ENCODE results near the gene SPRY1. TPM values are rescaled to one million over a fixed set of nuclear protein-coding genes. Genes with fewer than 3 reads are reported as not detected.

The SPRY1 gene
- total RNA-seq, 1 experiment from 2014 or later: 49.9 TPM

DNA sequence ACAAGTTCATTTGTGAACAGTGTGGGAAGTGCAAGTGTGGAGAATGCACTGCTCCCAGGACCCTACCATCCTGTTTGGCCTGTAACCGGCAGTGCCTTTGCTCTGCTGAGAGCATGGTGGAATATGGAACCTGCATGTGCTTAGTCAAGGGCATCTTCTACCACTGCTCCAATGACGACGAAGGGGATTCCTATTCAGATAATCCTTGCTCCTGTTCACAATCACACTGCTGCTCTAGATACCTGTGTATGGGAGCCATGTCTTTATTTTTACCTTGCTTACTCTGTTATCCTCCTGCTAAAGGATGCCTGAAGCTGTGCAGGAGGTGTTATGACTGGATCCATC is 5.5 kb downstream of the SPRY1 start:
- DNase-seq (ENCODE audit: low read depth, low spot score): no peak
- in situ Hi-C loops (cut with HindIII; ENCODE audit: low pct_unique_long_range_greater_than_20kb, low sequenced_read_pairs): no loop called here

DNA sequence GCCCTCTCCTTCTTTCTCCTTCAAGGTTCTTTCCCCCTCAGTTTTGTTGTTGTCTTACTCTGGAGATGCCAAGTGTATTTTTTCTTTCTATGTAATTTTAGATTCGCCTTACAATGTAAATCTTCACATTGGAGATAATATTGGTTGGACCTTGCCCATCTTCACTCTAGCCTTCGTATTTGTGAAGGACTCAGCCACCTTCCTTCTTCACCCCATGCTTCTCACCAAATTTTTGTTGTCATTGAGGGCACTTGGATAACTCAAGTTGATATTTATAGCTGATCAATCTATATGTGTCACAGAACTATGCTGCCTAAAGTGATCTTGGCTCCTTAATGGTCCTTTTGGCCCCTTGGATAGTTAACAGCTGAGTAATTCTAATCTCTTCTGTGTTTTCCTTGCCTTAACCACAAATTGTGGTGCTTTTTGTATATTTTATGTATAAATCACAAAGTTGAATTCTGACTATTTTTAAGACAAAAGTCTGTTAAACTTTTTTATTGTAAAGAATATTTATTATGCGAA is 6.5 kb downstream of the SPRY1 start:
- in situ Hi-C loops (cut with HindIII; ENCODE audit: low pct_unique_long_range_greater_than_20kb, low sequenced_read_pairs): no loop called here
- DNase-seq (ENCODE audit: low read depth, low spot score): no peak

DNA sequence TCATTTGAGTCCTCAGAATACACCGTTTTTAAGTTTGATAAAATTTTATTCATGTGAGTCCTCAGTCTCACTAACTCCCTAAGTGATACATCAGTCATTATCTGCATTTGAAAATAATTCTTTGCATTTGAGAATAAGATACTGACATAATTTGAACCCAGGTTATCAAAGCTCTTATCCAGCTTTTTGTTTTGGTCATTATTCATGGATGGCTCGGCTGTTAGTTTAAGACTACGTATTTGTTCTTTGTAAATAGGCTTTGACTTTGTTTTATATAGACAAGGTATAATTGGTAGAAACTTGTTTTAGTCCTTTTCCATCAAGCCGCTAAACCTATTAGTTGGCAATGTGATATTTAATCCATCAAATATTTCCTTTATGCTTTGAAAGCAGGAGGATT is 7.9 kb downstream of the SPRY1 start:
- in situ Hi-C loops (cut with HindIII; ENCODE audit: low pct_unique_long_range_greater_than_20kb, low sequenced_read_pairs): no loop called here
- DNase-seq (ENCODE audit: low read depth, low spot score): no peak

DNA sequence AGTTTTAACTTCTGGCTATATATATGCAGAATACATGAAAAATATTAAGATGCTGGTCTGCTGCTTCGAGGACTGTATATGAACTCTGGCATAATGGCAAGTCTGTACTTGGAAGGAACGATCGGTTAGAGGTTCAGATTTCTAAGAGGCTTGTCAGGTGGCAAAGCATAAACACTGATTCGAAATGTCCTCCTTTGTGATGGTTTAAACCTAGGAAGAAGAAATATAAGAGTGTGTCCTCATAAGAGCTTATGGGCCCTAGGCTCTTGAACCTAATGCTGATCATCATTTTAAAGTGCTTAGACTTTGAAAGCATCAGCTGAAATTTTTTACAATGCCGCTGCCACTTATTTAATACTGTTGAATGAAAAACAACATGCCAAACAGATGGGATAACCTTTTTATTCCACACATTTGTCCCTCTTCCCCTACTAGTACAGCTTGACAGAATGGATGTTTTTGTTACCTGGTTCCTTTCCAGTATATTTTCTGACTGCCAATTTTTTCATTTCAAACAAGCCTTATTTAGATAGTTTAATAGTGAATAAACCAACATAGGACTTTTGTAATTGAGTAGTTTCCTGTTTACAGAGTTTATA is 8.8 kb downstream of the SPRY1 start:
- in situ Hi-C loops (cut with HindIII; ENCODE audit: low pct_unique_long_range_greater_than_20kb, low sequenced_read_pairs): no loop called here
- no peak for DNase-seq (ENCODE audit: low read depth, low spot score)

DNA sequence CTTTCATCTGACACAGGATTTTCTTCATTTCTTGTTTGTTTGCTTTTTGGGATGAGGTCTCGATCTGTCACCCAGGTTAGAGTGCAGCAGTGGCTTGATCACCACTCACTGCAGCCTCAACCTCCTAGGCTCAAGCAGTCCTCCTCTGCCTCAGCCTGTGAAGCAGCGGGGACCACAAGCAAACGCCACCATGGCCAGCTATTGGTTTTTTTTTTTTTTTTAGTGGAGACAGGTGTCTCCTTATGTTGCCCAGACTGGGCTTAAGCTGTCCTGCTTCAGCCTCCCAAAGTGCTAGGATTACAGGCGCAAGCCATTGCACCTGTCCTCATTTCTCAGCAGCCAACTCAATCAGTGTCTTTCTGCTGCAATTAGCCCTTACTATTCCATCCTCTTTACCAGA is 10.3 kb downstream of the SPRY1 start:
- in situ Hi-C loops (cut with HindIII; ENCODE audit: low pct_unique_long_range_greater_than_20kb, low sequenced_read_pairs): no loop called here
- no peak for DNase-seq (ENCODE audit: low read depth, low spot score)

DNA sequence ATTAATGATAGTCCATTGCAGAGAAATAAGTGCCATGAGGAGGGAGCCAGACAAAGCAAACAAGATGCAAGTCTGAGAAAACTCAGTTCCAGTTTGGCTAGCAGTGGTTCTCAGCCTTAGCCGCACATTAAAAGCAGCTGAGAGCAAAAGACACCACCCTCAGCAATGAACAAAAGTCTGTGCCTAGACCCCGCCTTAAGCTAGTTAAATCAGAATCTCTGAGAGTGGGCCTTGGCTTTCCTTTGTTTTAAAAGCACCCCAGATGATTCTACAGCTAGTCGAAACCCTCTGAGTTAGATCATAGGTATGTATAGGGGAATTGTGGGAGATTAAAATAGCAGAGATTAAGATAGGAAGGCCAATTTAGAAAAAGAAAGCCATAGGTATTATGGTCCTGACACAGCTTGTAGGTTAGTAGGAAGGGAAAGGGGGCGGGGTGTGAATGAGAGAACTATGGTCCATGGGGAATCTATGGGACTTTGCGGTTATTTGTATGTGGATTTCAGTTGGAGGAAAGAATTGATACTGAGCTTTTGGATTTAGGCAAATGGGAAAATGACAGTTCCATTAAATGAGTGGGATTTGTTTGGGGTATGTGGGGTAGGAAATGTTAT is 12.0 kb downstream of the SPRY1 start:
- no peak for DNase-seq (ENCODE audit: low read depth, low spot score)
- in situ Hi-C loops (cut with HindIII; ENCODE audit: low pct_unique_long_range_greater_than_20kb, low sequenced_read_pairs): no loop called here

DNA sequence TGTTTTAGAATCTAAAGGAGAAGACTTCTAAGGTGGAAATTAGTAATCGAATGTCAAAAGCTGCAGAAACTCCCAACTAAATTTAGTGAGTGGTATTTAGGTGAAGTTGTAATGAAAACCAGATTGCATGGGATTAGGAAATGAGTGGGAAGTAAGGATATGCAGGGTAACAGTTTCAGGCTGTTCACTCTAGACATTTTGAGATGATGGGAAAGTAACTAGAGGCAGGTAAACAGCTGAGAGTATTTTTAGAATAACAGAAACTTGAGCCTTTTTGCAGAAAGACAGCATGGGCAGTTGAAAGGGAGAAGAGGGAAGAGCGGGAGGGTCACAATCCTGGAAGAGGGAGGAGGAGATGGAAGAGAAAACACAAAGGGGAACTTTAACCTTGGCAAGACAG is 12.7 kb downstream of the SPRY1 start:
- in situ Hi-C loops (cut with HindIII; ENCODE audit: low pct_unique_long_range_greater_than_20kb, low sequenced_read_pairs): no loop called here
- DNase-seq (ENCODE audit: low read depth, low spot score): no peak

DNA sequence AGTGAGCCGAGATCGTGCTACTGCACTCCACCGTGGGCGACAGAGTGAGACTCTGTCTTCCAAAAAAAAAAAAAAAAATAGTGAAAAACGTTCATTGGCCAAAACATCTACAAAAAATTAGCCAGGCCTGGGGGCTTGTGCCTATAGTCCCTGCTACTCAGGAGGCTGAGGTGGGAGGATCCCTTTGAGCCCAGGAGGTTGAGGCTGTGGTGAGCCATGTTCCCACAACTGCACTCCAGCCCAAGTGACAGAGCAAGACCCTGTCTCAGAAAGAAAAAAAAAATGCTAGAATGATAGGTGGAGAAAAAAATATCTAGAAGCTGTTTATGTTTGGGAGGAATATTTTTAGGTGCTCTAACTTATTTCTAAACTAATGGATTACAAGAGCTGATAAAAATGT is 14.9 kb downstream of the SPRY1 start:
- in situ Hi-C loops (cut with HindIII; ENCODE audit: low pct_unique_long_range_greater_than_20kb, low sequenced_read_pairs): no loop called here
- no peak for DNase-seq (ENCODE audit: low read depth, low spot score)

DNA sequence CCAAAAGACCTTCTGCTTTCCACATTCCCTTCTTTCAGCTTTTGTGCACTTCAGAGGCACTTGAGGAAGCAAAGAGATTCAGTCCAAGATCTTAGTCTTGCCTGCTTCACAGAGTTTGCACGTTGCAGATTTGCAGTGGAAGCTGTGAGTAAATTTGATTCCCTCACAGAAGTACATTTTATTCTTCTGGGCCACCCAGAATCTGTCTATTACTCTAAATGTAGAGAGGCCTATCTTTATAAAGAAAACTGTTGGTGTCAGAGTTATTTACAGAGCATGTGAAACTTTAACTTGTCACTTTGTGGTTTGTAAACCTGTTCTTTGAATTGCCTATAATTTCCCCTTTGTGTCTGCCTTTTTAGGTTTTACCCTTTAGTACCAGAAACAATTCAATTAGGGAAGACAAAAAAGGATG is 15.5 kb downstream of the SPRY1 start:
- DNase-seq (ENCODE audit: low read depth, low spot score): no peak
- in situ Hi-C loops (cut with HindIII; ENCODE audit: low pct_unique_long_range_greater_than_20kb, low sequenced_read_pairs): no loop called here

DNA sequence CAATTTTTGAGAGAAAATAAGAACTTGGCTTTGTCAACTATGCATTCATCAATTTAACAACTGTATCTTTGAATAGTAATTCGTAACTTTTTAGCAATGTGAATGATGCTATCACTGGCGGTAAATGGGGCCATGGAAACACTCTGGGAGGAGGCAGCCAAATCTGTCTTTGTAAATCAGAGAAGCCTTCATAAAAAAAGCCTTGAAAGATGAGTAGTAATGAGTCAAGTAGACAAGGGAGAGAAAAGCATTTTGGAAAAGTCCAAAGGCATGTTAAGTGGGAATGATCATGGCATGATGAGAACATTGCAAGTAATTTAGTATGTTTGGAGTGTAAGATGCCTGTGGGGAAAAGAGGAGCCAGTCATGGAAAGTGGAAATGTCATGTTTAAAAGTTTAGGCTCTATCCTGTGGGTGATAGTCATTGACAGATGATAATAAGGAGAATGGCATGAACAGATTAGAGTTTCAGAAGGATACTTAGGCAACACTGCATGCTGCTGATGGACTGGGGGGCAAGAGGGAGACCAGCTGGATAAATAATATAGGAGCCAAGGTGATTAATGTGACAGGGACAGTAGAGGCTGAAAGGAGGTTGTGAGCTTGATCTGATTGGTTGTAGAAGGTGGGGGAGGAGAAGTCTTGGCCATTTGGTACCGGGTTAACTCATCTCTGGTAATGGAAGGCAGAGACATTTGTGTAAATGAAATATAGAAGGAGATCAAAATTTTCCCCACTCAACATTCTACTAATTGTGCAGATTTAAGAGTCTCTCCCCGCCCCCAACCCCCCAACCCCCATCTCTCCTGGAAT is 16.3 kb downstream of the SPRY1 start:
- in situ Hi-C loops (cut with HindIII; ENCODE audit: low pct_unique_long_range_greater_than_20kb, low sequenced_read_pairs): no loop called here
- no peak for DNase-seq (ENCODE audit: low read depth, low spot score)

DNA sequence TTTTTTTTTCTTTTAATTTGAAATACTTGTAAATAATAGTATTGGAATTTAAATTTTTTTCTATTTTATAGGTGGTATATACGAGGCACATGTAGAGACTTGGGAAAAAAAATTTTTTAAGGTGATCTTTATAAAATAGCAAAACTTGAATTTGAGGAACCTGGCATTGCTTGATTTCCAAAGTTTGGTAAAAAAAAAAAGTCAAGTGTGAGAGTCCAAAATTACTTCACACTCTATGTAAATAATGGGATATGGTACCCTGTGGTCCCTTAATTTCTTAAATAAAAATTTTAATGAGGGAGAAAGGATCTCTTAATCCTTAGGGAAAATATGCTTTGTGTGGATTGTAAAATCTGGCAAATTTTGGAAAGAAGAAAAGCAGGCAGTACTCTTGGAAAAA is 19.0 kb downstream of the SPRY1 start:
- no peak for DNase-seq (ENCODE audit: low read depth, low spot score)
- in situ Hi-C loops (cut with HindIII; ENCODE audit: low pct_unique_long_range_greater_than_20kb, low sequenced_read_pairs): no loop called here

DNA sequence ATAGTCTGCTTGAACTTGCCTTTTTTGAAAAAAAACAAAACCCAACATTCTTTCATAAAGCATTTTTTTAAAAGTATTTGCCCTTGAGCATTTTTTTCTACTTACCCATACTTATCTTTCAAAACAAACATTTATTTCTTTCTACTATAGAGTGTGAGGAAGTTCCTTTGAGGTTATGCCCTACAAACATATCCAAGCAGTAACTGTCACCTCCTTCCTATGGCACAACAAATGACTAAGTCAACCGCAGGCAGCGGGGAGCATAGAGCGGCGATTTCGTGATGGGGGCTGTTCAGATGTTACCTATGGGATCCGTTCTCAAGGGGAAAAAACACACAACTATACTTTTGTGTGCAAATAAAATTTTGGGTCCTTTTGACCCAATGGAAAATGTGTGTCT is 19.4 kb downstream of the SPRY1 start:
- in situ Hi-C loops (cut with HindIII; ENCODE audit: low pct_unique_long_range_greater_than_20kb, low sequenced_read_pairs): no loop called here
- peak; percentile 56 for DNase-seq (ENCODE audit: low read depth, low spot score)

DNA sequence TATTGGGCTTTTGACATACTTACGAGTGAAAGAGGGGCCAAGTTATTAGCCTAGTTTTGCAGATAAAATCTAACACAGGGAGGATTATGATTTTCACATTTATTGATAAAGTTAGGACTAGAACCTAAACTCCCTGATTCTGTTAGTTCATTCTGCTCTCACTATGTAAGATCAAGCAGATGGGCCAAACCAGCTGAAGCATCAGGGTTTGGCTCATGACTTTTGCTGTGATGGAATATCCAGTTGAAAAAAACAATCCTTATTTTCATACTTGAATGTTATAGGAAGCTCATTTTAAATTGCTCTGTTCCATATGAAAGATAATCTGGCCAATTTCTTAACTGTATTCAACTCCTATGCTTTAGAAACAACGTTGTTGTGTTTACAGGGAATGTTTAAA is 21.2 kb downstream of the SPRY1 start:
- in situ Hi-C loops (cut with HindIII; ENCODE audit: low pct_unique_long_range_greater_than_20kb, low sequenced_read_pairs): no loop called here

DNA sequence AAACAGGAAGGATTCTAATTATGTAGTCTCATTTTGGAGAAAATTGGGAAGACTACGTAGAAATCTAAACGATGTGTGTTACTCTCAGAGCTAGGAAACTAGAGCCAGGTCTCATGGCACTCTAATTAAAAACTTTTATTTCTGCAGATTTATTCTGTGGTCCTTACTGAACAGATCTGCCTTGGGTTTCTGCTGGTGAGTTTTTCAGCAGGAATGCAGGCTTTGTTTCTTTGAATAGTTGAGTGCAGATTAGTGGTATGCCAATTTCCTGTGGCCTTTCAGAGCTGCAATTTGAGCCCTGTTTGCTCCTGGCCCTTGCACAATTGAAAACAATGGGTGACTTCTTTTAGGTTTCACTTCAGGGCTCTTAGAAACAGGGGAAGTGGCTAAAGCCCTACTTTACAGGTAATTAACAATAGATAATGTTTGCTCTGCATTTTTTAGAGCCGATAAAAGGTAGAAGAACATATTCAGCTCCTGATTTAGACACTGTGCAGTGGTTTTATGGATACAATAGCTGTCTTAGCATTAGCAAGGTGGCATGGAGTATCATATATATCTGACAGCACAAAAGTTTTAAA is 21.8 kb downstream of the SPRY1 start:
- DNase-seq (ENCODE audit: low read depth, low spot score): peak; percentile 94
- in situ Hi-C loops (cut with HindIII; ENCODE audit: low pct_unique_long_range_greater_than_20kb, low sequenced_read_pairs): no loop called here

More for the DNA sequence above, 21.2 kb downstream of the SPRY1 start:
- peak; percentile 48 for DNase-seq (ENCODE audit: low read depth, low spot score)

DNA sequence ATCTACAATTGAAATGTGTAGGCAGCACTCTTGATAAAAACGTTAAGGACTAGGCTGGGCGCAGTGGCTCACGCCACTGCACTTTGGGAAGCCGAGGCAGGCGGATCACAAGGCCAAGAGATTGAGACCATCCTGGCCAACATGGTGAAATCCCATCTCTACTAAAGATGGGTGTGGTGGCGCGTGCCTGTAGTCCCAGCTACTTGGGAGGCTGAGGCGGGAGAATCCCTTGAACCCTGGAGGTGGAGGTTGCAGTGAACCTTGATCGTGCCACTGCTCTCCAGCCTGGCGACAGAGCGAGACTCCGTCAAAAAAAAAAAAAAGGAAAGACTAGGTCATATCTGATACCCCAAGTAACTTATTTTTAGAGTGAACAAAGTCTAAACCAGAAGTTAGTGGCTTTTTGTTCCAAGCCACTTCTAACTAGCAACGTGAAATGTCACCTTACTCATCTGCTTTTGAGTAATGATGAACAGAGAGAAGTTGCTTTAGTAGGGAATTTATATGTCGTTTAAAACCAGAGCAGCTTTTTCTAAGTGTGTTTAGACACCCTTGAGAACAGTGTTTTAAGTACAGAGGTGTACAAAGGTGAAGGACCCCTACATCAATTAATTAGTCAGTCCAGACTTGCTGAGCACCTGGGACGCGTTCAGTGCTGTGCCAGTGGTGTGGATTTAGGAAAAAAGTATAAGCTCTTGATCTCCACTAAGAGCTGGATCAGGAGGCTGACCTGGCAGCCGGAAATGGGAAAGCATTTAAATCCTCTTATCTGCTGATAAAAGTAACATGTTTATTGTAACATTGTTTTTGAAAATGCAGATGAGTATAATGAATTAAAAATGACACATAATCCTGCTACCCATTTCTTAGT is 23.5 kb downstream of the SPRY1 start:
- in situ Hi-C loops (cut with HindIII; ENCODE audit: low pct_unique_long_range_greater_than_20kb, low sequenced_read_pairs): no loop called here
- DNase-seq (ENCODE audit: low read depth, low spot score): no peak

DNA sequence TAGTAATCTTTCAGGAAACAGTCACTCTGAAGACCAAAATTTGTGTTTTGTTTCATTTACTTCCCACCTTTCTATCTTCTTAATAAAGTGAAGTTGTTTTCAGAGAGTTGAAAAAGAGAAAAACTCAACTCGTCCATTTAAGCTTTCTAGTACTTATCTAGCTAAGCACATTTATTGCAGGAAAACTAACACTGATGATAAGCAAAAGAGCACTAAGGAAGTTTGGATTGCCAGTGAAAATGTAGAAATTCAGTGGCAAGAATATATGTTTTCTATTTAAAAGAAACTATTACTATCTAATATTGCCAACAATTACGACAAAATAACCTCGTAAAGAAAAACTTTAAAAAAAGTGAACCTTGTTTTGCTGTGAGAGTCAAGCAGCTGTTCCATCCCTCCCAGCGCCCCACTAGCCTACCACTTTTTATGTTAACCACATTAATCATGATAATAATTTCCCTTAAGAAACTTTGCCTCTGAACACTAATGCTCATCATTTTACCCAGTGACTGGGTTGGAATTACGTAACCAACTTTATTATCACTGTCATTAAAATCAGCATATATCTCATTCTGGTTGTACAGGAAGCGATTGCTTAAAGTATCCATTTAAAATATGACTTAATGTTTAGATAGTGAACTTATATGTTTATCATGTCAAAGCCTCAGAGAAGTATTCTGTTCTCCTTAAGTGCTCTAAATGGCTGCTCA is 24.8 kb downstream of the SPRY1 start:
- no peak for DNase-seq (ENCODE audit: low read depth, low spot score)
- in situ Hi-C loops (cut with HindIII; ENCODE audit: low pct_unique_long_range_greater_than_20kb, low sequenced_read_pairs): no loop called here
